Measurements from ENCODE around the gene SLC2A3. TPM values are rescaled to one million over a fixed set of nuclear protein-coding genes. Genes with fewer than 3 reads are reported as not detected.

Gene SLC2A3
- total and polyA plus RNA-seq, 9 of the 15 experiments (the other 6 are each of a cell fraction or from before 2014, with no cell fraction given) = 67.3 to 491 (median 104) TPM

DNA sequence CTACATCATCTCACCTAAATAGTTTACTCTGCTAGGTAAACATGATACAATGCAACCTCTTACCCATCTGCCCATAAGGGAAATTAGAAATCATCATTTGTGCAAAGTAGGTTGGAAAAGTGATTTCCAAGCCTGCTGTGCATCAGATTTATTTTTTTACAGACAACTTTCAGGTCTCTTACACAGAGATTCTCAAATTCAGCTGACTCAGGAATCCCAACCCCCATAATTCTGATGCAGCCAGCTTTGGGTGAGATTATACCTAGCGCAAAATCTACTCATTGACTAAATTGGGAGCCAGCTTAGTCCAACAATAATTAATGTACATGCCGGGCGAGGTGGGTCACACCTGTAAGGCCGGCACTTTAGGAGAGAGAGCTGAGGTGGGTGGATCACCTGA lies 8.5 kb downstream of the SLC2A3 start (continued):
- TF ChIP-seq, protein P1, sequence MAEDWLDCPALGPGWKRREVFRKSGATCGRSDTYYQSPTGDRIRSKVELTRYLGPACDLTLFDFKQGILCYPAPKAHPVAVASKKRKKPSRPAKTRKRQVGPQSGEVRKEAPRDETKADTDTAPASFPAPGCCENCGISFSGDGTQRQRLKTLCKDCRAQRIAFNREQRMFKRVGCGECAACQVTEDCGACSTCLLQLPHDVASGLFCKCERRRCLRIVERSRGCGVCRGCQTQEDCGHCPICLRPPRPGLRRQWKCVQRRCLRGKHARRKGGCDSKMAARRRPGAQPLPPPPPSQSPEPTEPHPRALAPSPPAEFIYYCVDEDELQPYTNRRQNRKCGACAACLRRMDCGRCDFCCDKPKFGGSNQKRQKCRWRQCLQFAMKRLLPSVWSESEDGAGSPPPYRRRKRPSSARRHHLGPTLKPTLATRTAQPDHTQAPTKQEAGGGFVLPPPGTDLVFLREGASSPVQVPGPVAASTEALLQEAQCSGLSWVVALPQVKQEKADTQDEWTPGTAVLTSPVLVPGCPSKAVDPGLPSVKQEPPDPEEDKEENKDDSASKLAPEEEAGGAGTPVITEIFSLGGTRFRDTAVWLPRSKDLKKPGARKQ (CRISPR knock-in tag; IDR thresholded peaks at IDR 0.05) = no peak
- TF ChIP-seq ELF2 (CRISPR knock-in tag; IDR thresholded peaks at IDR 0.05) = no peak
- no peak for TF ChIP-seq TCF3 (CRISPR knock-in tag; IDR thresholded peaks at IDR 0.05)
- TF ChIP-seq, protein P2, sequence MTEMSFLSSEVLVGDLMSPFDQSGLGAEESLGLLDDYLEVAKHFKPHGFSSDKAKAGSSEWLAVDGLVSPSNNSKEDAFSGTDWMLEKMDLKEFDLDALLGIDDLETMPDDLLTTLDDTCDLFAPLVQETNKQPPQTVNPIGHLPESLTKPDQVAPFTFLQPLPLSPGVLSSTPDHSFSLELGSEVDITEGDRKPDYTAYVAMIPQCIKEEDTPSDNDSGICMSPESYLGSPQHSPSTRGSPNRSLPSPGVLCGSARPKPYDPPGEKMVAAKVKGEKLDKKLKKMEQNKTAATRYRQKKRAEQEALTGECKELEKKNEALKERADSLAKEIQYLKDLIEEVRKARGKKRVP (CRISPR knock-in tag; IDR thresholded peaks at IDR 0.05) = no peak
- no peak for TF ChIP-seq ADNP (tag; IDR thresholded peaks at IDR 0.05)
- peak; percentile 55 for TF ChIP-seq ZNF316 (IDR thresholded peaks at IDR 0.05)
- TF ChIP-seq, protein P3, sequence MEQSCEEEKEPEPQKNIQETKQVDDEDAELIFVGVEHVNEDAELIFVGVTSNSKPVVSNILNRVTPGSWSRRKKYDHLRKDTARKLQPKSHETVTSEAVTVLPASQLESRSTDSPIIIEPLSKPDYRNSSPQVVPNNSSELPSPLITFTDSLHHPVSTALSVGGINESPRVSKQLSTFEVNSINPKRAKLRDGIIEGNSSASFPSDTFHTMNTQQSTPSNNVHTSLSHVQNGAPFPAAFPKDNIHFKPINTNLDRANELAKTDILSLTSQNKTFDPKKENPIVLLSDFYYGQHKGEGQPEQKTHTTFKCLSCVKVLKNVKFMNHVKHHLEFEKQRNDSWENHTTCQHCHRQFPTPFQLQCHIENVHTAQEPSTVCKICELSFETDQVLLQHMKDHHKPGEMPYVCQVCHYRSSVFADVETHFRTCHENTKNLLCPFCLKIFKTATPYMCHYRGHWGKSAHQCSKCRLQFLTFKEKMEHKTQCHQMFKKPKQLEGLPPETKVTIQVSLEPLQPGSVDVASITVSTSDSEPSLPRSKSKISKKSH (CRISPR knock-in tag; IDR thresholded peaks at IDR 0.05) = no peak
- peak; percentile 38; the same call in 1 of the 2 replicates for TF ChIP-seq MAFF (IDR thresholded peaks at IDR 0.05; ENCODE audit: low read length)
- no peak for TF ChIP-seq ZNF24 (IDR thresholded peaks at IDR 0.05)
- no peak for TF ChIP-seq KDM4B (IDR thresholded peaks at IDR 0.05; ENCODE audit: borderline replicate concordance in 2 of 2, low read depth in 1 of 2)
- TF ChIP-seq, protein P4, sequence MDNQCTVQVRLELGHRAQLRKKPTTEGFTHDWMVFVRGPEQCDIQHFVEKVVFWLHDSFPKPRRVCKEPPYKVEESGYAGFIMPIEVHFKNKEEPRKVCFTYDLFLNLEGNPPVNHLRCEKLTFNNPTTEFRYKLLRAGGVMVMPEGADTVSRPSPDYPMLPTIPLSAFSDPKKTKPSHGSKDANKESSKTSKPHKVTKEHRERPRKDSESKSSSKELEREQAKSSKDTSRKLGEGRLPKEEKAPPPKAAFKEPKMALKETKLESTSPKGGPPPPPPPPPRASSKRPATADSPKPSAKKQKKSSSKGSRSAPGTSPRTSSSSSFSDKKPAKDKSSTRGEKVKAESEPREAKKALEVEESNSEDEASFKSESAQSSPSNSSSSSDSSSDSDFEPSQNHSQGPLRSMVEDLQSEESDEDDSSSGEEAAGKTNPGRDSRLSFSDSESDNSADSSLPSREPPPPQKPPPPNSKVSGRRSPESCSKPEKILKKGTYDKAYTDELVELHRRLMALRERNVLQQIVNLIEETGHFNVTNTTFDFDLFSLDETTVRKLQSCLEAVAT (IDR thresholded peaks at IDR 0.05) = no peak
- no peak for TF ChIP-seq ZZZ3 (IDR thresholded peaks at IDR 0.05)
- TF ChIP-seq, protein P5, sequence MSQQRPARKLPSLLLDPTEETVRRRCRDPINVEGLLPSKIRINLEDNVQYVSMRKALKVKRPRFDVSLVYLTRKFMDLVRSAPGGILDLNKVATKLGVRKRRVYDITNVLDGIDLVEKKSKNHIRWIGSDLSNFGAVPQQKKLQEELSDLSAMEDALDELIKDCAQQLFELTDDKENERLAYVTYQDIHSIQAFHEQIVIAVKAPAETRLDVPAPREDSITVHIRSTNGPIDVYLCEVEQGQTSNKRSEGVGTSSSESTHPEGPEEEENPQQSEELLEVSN (IDR thresholded peaks at IDR 0.05; ENCODE audit: borderline replicate concordance in 1 of 2, extremely low read depth in 1 of 2, insufficient read depth in 1 of 2, insufficient read length in 1 of 2, low read depth in 1 of 2, low read length in 1 of 2, poor library complexity in 1 of 2, severe bottlenecking in 1 of 2) = no peak
- TF ChIP-seq C11orf30 (IDR thresholded peaks at IDR 0.05; ENCODE audit: low read depth) = peak; percentile 39

Data from K562 (cell line).